Subcutaneous adipose tissue (tissue), 4 donors: ENCODE measurements around the gene ETF1. TPM values are rescaled to one million over a fixed set of nuclear protein-coding genes. Genes with fewer than 3 reads are reported as not detected.

Experiments
- CTCF ChIP-seq: fragments of 450-650 bp; IDR thresholded peaks from one replicate; pipeline ENCODE4 v1.5.1; 2016; ENCODE audit warnings: low read depth, mild to moderate bottlenecking, control low read depth, antibody characterized with exemption, moderate library complexity
- total RNA-seq, 4 donors: library from RNA; depleted of rRNA; stranded (reverse); fragments of >200 nt; gene quantifications; one replicate each; pipeline ENCODE4 v1.1.0, GENCODE V29; 2016

The ETF1 gene
- total RNA-seq, 4 donors from 2014 or later: 93.2 to 147 (median 104) TPM

DNA sequence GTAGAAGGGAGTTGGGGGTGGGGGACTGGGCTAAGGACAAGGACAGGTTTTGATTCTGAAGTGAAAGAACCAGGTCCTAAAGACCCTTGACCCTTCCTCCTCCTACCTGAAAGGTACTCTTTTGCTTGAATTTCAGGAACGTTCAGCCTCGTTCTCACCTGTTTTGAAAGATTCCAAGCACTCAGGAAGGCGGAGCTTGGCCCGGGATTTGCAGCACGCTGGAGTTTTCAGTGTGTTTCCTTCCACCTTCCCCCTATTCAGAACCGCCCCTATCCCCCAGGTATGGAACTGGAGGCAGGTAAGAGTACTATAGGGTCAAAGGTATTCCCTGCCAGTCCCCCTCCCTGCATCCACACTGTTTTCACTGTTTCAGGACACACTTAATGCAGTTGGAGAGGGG lies 70.7 kb downstream of the ETF1 start:
- TF ChIP-seq CTCF: no peak

GRCh38 chr5:138471052-138471361 lies 72.0 kb downstream of the ETF1 start:
- no peak for TF ChIP-seq CTCF

DNA sequence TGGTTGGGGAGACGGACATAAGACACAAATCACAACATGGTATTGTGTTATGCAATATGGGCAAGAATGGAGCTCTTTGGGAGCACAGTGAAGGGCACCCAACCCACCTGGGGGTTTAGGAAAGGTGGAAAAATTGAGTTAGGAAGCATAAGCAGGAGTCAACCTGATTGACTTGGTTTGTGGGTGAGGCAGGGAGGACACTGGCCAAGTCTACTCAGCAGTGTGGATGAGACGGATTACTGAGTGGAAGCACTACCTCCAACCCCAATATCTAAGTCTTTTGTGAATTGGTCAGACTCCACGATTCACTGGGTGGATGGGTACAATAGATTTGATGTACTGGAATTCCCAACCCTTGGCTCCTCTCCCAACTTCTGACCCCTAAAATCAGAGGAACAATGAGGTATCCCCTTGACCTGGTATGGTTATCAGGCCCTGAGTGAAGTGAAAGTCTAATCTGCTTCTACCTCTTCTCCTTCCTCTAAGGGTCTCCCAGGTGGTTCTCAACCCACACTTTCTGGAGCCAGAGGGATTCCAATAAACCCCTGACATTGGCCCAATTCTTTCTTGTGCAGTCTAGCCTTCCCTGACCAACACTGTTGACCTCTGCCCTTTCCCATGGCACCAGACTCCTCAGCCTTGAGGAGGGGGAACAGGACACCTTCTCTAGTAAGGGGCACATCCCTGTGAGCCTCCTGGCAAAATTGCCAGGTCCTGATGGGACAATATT lies 72.5 kb downstream of the ETF1 start:
- TF ChIP-seq CTCF: no peak

GRCh38 chr5:138469540-138470321 lies 73.3 kb downstream of the ETF1 start:
- TF ChIP-seq CTCF: no peak

DNA sequence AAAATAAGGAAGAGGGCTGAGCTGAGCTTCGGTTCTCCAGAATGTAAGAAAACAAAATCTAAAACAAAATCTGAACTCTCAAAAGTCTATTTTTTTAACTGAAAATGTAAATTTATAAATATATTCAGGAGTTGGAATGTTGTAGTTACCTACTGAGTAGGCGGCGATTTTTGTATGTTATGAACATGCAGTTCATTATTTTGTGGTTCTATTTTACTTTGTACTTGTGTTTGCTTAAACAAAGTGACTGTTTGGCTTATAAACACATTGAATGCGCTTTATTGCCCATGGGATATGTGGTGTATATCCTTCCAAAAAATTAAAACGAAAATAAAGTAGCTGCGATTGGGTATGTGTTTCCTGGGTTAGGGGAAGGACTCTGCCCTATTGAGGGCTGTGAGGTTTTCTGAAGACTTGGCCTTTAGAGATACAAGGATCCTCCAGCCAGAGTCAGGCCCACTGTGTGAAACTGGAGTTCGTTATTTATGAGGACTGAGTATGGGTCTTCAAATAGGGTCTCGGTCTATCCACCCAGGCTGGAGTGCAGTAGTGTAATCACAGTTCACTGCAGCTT lies 74.0 kb downstream of the ETF1 start:
- TF ChIP-seq CTCF: no peak

GRCh38 chr5:138468133-138468965 lies 74.7 kb downstream of the ETF1 start:
- no peak for TF ChIP-seq CTCF
